ENCODE data around the gene GLRX5. TPM values are rescaled to one million over a fixed set of nuclear protein-coding genes. Genes with fewer than 3 reads are reported as not detected.

Gene GLRX5
- total and polyA plus RNA-seq, 7 donors: 30.5 to 97.1 (median 55.1) TPM

- no peak for DNase-seq
- TF ChIP-seq POLR2A (IDR thresholded peaks at IDR 0.05) (no peak), EP300 (IDR thresholded peaks at IDR 0.05) (no peak), CTCF (IDR thresholded peaks at IDR 0.05) (no peak), POLR2AphosphoS5 (IDR thresholded peaks at IDR 0.05) (no peak)
- no peaks in the 10 kb centered on the region for H3K36me3 ChIP-seq
- no peaks in the 10 kb centered on the region for H3K27me3 ChIP-seq
- intact Hi-C loops (cut with DNase I): no loop called here
- WGBS, 2 donors: 95 to 96% methylated on average over 10 of the region's 10 CpGs
- H3K4me1 ChIP-seq: no peaks in the 10 kb centered on the region
- no peak overlapping the region for H3K27ac ChIP-seq
- H3K4me3 ChIP-seq: no peak overlapping the region
- H3K9me3 ChIP-seq: no peaks in the 10 kb centered on the region
Observed at GRCh38 chr14:95555053-95555452, 20.2 kb downstream of the GLRX5 start.

- WGBS, 2 donors: 90 to 93% methylated on average over 11 of the region's 11 CpGs
- intact Hi-C loops (cut with DNase I): no loop called here
Observed at GRCh38 chr14:95557291-95557690, 22.4 kb downstream of the GLRX5 start.

GRCh38 chr14:95557832-95558231 lies 23.0 kb downstream of the GLRX5 start:
- 63 to 84% methylated on average over 2 of the region's 2 CpGs for WGBS, 2 donors
- H3K27me3 ChIP-seq: no peaks in the 10 kb centered on the region
- H3K4me1 ChIP-seq: no peaks in the 10 kb centered on the region

More at GRCh38 chr14:95557291-95557690, 22.4 kb downstream of the GLRX5 start:
- H3K36me3 ChIP-seq: no peaks in the 10 kb centered on the region
- H3K4me3 ChIP-seq: no peak overlapping the region
- no peak overlapping the region for H3K27ac ChIP-seq
- no peaks in the 10 kb centered on the region for H3K4me1 ChIP-seq
- no peaks in the 10 kb centered on the region for H3K27me3 ChIP-seq
- no peaks in the 10 kb centered on the region for H3K9me3 ChIP-seq
- TF ChIP-seq EP300 (IDR thresholded peaks at IDR 0.05): no peak
- no peak for TF ChIP-seq POLR2A (IDR thresholded peaks at IDR 0.05)
- no peak for TF ChIP-seq CTCF (IDR thresholded peaks at IDR 0.05)
- no peak for TF ChIP-seq POLR2AphosphoS5 (IDR thresholded peaks at IDR 0.05)
- no peak for DNase-seq

GRCh38 chr14:95559203-95559602 lies 24.4 kb downstream of the GLRX5 start:
- no peak for TF ChIP-seq CTCF (IDR thresholded peaks at IDR 0.05)
- TF ChIP-seq POLR2AphosphoS5 (IDR thresholded peaks at IDR 0.05): no peak
- TF ChIP-seq EP300 (IDR thresholded peaks at IDR 0.05): no peak
- Histone ChIP-seq H3K9me3 (no peaks in the 10 kb centered on the region), H3K4me3 (no peak overlapping the region), H3K27ac (no peak overlapping the region), H3K36me3 (no peaks in the 10 kb centered on the region), H3K27me3 (no peaks in the 10 kb centered on the region), H3K4me1 (no peaks in the 10 kb centered on the region)
- intact Hi-C loops (cut with DNase I): no loop called here
- DNase-seq: no peak
- 49 to 64% methylated on average over 6 of the region's 6 CpGs for WGBS, 2 donors

More at GRCh38 chr14:95557832-95558231, 23.0 kb downstream of the GLRX5 start:
- no peaks in the 10 kb centered on the region for H3K36me3 ChIP-seq
- H3K27ac ChIP-seq: no peak overlapping the region
- intact Hi-C loops (cut with DNase I): no loop called here
- no peak overlapping the region for H3K4me3 ChIP-seq
- no peak for DNase-seq
- H3K9me3 ChIP-seq: no peaks in the 10 kb centered on the region
- TF ChIP-seq EP300 (IDR thresholded peaks at IDR 0.05): no peak
- no peak for TF ChIP-seq POLR2AphosphoS5 (IDR thresholded peaks at IDR 0.05)
- TF ChIP-seq CTCF (IDR thresholded peaks at IDR 0.05): no peak
- TF ChIP-seq POLR2A (IDR thresholded peaks at IDR 0.05): no peak

- H3K9me3 ChIP-seq: no peaks in the 10 kb centered on the region
- H3K4me3 ChIP-seq: no peak overlapping the region
- intact Hi-C loops (cut with DNase I): loop anchor here (1.0 to 5.0 kb wide), 2 partner anchors 211 to 433 kb away; no protein-coding TSS in a partner anchor
- no peak overlapping the region for H3K27ac ChIP-seq
- TF ChIP-seq CTCF (IDR thresholded peaks at IDR 0.05): peak; percentile 83 to 97 (median 93)
- TF ChIP-seq POLR2A (IDR thresholded peaks at IDR 0.05): no peak
- TF ChIP-seq EP300 (IDR thresholded peaks at IDR 0.05): no peak
- TF ChIP-seq POLR2AphosphoS5 (IDR thresholded peaks at IDR 0.05): peak in 1 of 4 donors; percentile 35
- DNase-seq: peak; percentile 87
- H3K36me3 ChIP-seq: no peaks in the 10 kb centered on the region
- no peaks in the 10 kb centered on the region for H3K27me3 ChIP-seq
- no peaks in the 10 kb centered on the region for H3K4me1 ChIP-seq
- 5 to 12% methylated on average over 14 of the region's 14 CpGs for WGBS, 2 donors
Observed at GRCh38 chr14:95561001-95561412, 26.2 kb downstream of the GLRX5 start.
